GM12891 (cell line): Measurements from ENCODE around the gene TEKT2.

Experiments used
- DNase-seq: peaks from one replicate; pipeline ENCODE4 v3.0.0; 2011; ENCODE audit warnings: low spot score; ENCODE audit not compliant: insufficient read length
- FAIRE-seq: peaks from 2 replicates; lab custom pipeline; 2011; peaks lifted over from hg19 to GRCh38; lab: Jason Lieb, UNC
- PAX5 ChIP-seq: IDR thresholded peaks from 2 replicates; pipeline ENCODE4 v1.6.1; 2011; ENCODE audit warnings: low read length, moderate library complexity, mild to moderate bottlenecking; ENCODE audit not compliant: insufficient read depth, severe bottlenecking
- POLR2A ChIP-seq: IDR thresholded peaks from 2 replicates; pipeline ENCODE4 v1.6.1; 2011; ENCODE audit warnings: low read depth, low read length, control low read depth
- POLR2AphosphoS5 ChIP-seq: IDR thresholded peaks from 2 replicates; pipeline ENCODE4 v1.6.1; 2011; ENCODE audit warnings: low read depth, low read length, control low read depth
- POU2F2 ChIP-seq: IDR thresholded peaks from 2 replicates; pipeline ENCODE4 v1.6.1; 2011; ENCODE audit warnings: low read depth, mild to moderate bottlenecking, control low read depth, low read length, moderate library complexity
- SPI1 ChIP-seq: IDR thresholded peaks from 2 replicates; pipeline ENCODE4 v1.6.1; 2011; ENCODE audit warnings: low read depth, low read length, control low read depth
- TAF1 ChIP-seq: IDR thresholded peaks from 2 replicates; pipeline ENCODE4 v1.6.1; 2011; ENCODE audit warnings: low read depth, low read length, control low read depth

TEKT2 gene

GRCh38 chr1:36087233-36088123 is 3.6 kb downstream of the TEKT2 start:
- FAIRE-seq (no peak), DNase-seq (no peak)
- TF ChIP-seq TAF1 (no peak), POU2F2 (no peak), POLR2AphosphoS5 (no peak), POLR2A (no peak), SPI1 (no peak), PAX5 (no peak)

DNA sequence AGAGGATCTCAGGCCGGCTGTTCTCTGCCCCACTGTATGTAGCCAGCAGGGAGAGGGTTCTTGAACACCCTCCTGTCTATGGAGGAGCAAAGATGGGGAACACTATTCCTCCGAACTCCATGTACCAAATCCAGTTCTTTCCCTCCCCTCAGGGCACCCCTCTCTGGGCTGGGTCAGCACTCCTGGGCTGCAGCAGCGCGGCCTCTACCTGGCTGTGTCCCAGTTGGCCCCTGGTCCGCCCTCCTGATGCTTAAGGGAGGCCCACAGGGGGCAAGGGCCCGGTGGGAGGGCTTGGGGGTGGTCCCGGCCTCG is 4.3 kb downstream of the TEKT2 start:
- TF ChIP-seq SPI1 (no peak), POLR2A (no peak), POLR2AphosphoS5 (no peak), POU2F2 (no peak)
- DNase-seq, result no peak
- FAIRE-seq, result no peak

GRCh38 chr1:36088577-36089392 is 4.9 kb downstream of the TEKT2 start, which contains the start of gene ADPRS:
Gene ADPRS (plus strand): TSS chr1:36088892. CDS start chr1:36088905, 13 bp downstream.
- FAIRE-seq, result peak; percentile 98
- TF ChIP-seq POU2F2 (peak; percentile 56; the same call in 1 of the 2 replicates), POLR2AphosphoS5 (peak; percentile 94), POLR2A (peak; percentile 97), SPI1 (peak; percentile 59), TAF1 (peak; percentile 96), PAX5 (peak; percentile 66)
- peak; percentile 98 for DNase-seq

DNA sequence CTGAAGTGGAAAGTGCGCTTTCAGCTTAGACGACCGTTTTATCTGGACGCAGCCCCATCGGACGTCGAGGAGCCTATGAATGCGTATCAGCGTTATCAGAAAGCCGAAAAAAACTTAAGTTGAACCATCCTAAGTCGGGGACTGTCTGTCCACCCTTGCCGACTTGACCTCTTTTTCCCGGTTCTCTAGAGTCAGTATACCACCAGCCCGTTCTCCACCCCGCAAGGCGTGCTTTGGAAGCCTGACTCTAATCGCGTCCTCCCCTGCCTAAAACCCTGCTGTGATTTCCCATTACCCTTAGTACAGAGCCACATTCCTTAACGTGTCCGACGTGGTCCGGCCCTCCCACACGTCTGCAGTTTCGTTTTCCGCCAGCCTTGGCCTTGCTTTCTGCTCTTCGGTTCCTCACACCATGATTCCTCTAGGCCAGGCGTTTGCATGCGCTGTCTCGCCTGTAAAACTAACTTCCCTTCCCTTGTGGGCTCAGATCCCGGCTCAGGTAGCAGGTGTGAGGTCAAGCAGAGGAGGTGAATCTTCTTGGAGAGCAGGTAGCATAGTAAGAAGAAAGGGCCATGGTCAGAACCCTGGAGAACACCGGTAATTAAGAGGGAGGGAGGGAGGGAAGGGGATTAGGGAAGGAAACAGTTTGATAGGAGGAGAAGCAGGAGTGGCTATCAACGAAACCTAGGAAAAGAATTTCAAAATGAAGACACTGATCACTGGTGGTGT is 5.7 kb downstream of the TEKT2 start:
- TF ChIP-seq POLR2AphosphoS5 (no peak), POU2F2 (no peak), SPI1 (no peak), POLR2A (peak; percentile 53; the same call in 1 of the 2 replicates), PAX5 (no peak), TAF1 (peak; percentile 51; the same call in 1 of the 2 replicates)
- no peak for FAIRE-seq
- DNase-seq, result no peak

DNA sequence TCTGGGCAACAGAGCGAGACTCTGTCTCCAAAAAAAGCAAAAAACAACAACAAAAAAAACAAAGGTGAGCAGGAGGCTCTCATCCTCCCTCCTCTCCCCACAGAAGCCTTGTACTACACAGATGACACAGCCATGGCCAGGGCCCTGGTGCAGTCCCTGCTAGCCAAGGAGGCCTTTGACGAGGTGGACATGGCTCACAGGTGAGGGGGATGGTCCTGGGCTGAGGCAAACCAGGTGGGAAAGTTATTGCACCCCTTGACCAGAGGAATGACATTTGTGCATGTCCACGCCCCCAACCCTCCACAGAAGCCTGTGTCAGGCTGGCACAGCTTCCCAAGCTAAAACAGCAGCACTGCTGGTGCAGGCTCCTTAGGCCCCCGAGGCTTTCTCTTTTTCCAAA is 7.2 kb downstream of the TEKT2 start:
- no peak for DNase-seq
- TF ChIP-seq PAX5, result no peak
- peak; percentile 49 for TF ChIP-seq POLR2AphosphoS5
- no peak for FAIRE-seq

DNA sequence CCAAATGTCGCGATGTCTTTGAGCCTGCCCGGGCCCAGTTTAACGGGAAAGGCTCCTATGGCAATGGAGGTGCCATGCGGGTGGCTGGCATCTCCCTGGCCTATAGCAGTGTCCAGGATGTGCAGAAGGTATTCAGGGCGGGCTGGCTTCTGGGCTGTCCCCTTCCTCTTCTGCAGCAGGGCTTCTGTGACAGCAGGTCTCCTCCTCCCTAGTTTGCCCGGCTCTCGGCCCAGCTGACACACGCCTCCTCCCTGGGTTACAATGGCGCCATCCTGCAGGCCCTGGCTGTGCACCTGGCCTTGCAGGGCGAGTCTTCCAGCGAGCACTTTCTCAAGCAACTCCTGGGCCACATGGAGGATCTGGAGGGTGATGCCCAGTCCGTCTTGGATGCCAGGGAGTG is 7.8 kb downstream of the TEKT2 start:
- TF ChIP-seq TAF1 (no peak), POU2F2 (no peak), SPI1 (no peak), POLR2AphosphoS5 (no peak), POLR2A (no peak), PAX5 (no peak)
- DNase-seq, result no peak
- FAIRE-seq, result no peak

GRCh38 chr1:36092166-36092797 is 8.4 kb downstream of the TEKT2 start:
- TF ChIP-seq POU2F2 (no peak), TAF1 (no peak), POLR2AphosphoS5 (no peak), PAX5 (no peak), SPI1 (no peak), POLR2A (no peak)
- FAIRE-seq (no peak), DNase-seq (no peak)

GRCh38 chr1:36092798-36093185 is 8.9 kb downstream of the TEKT2 start:
- FAIRE-seq (no peak), DNase-seq (no peak)
- TF ChIP-seq TAF1 (no peak), PAX5 (no peak), POLR2AphosphoS5 (no peak), POU2F2 (no peak), POLR2A (no peak), SPI1 (no peak)

DNA sequence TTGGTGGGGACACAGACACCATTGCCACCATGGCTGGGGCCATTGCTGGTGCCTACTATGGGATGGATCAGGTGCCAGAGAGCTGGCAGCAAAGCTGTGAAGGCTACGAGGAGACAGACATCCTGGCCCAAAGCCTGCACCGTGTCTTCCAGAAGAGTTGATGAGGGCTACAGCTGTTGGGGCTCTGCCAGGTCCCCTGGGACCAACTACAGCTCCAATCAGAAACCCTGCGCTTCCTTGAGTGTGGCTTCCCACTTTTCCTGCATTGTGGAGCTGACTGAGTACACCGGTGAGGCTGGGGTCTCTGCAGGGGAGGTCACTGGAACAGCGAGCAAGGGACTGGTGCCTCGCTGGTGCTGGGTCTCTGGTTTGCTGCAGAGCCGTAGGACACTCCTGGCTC is 9.3 kb downstream of the TEKT2 start:
- no peak for FAIRE-seq
- no peak for DNase-seq
- TF ChIP-seq TAF1 (no peak), POLR2AphosphoS5 (no peak), SPI1 (no peak), POLR2A (no peak), POU2F2 (no peak), PAX5 (no peak)

DNA sequence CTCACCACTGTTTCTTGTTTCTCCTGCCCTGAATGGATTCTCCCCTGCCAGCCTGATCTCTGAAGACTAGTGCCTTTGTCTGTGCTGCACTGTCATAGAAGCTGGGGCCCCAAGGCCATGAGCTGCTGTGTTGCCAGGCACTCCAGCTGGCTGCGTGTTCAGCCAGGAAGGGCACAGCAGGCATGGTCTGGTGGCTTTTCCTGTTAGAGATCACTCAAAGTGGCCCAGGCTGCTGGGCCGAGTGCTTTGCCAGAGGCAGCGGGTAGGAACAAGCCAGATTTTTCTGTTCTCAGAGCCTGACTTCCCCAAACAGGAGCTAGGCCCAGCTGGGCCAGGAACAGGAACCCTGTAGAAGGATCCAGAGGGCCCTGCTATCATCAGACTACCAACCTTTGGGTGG is 10.0 kb downstream of the TEKT2 start:
- DNase-seq (no peak), FAIRE-seq (no peak)
- no peak for TF ChIP-seq TAF1
- TF ChIP-seq POLR2AphosphoS5, result 0 out of 2 replicates have a peak, but pooled peaks have one; percentile 20
